Measurements from ENCODE around the gene GBA2.

DNA sequence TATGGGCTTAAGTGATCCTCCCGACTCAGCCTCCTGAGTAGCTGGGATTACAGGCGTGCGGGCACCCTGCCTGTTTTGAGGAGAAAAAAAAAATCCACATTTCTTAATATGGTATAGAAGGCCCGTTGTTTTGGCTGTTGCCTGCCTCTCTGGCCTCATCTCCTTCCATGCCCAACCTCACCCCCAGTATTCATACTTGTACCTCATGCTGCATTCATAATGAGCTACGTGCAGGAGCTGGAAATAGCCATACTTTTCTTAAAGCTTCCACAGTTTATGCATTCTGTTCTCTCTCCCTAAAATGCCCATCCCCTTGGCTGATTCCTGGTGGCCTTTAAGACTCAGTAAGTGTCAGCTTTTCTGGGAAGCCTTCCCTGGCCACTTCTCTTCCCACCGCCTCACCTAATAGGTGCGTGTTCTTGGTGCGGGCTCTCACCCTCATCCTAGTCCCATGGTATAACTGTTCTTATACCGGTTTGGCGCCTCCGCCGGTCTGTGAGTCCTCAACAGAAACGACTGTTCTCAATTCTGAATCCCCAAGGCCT is 57.2 kb downstream of the GBA2 start:
- TF ChIP-seq, protein P1, sequence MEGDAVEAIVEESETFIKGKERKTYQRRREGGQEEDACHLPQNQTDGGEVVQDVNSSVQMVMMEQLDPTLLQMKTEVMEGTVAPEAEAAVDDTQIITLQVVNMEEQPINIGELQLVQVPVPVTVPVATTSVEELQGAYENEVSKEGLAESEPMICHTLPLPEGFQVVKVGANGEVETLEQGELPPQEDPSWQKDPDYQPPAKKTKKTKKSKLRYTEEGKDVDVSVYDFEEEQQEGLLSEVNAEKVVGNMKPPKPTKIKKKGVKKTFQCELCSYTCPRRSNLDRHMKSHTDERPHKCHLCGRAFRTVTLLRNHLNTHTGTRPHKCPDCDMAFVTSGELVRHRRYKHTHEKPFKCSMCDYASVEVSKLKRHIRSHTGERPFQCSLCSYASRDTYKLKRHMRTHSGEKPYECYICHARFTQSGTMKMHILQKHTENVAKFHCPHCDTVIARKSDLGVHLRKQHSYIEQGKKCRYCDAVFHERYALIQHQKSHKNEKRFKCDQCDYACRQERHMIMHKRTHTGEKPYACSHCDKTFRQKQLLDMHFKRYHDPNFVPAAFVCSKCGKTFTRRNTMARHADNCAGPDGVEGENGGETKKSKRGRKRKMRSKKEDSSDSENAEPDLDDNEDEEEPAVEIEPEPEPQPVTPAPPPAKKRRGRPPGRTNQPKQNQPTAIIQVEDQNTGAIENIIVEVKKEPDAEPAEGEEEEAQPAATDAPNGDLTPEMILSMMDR (IDR thresholded peaks at IDR 0.05) = no peak
- TF ChIP-seq POLR2AphosphoS5 (IDR thresholded peaks at IDR 0.05) = peak in 2 of 3 donors; percentile 69 to 81
